ENCODE data around the gene PDCD4.

DNA sequence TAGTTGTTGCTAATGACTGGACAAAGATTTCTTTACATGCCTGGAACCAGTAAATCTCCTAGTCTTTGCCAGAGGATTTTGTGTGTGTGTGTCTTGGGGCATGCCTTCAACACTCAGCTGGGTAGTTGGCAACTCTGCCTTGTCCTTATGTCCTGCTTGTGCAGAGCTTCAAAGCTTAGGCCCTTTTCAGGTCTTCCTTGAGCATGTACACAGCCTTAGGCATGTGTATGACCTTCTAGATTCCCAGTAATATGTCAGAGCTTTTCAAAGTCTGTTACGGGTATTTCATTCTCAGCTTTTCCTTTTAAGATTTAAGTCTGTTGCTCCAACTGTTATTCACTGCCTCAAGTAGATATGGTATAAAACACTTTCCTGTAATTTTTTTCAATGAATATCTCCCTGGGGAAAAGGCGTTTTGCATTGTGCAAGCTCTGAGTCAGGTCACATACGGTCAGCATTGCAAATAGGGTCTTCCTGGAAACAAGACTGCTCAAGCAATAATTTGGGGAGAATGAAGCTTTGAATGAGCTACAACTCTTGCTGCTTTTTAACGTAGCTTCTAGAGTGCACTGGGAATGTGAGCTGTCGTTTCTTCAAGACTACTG lies 73.2 kb downstream of the PDCD4 start:
- TF ChIP-seq POLR2AphosphoS5 (IDR thresholded peaks at IDR 0.05) (no peak), POLR2A (IDR thresholded peaks at IDR 0.05) (no peak), EP300 (IDR thresholded peaks at IDR 0.05; ENCODE audit: low read depth) (no peak)
- TF ChIP-seq, protein P1, sequence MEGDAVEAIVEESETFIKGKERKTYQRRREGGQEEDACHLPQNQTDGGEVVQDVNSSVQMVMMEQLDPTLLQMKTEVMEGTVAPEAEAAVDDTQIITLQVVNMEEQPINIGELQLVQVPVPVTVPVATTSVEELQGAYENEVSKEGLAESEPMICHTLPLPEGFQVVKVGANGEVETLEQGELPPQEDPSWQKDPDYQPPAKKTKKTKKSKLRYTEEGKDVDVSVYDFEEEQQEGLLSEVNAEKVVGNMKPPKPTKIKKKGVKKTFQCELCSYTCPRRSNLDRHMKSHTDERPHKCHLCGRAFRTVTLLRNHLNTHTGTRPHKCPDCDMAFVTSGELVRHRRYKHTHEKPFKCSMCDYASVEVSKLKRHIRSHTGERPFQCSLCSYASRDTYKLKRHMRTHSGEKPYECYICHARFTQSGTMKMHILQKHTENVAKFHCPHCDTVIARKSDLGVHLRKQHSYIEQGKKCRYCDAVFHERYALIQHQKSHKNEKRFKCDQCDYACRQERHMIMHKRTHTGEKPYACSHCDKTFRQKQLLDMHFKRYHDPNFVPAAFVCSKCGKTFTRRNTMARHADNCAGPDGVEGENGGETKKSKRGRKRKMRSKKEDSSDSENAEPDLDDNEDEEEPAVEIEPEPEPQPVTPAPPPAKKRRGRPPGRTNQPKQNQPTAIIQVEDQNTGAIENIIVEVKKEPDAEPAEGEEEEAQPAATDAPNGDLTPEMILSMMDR (IDR thresholded peaks at IDR 0.05): no peak

Data from transverse colon (tissue), 4 donors.